RWPE1 (cell line): ENCODE results near the gene MAP3K20.
"Not testable (repeated sequence)": the region's sequence is repeated elsewhere in the genome, so short reads cannot be mapped to it uniquely, and the experiment has no call there.

Source experiments
- CTCF ChIA-PET: fragments of 350-600 bp; sonication (Branson Sonifier 250); formaldehyde crosslinking; extraction: SDS; loops from one replicate; lab custom pipeline; 2021; lab: Yijun Ruan, JAX
- POLR2A ChIA-PET: fragments of 400-600 bp; formaldehyde crosslinking; extraction: SDS; loops from one replicate; lab custom pipeline; 2020; ENCODE audit warnings: antibody characterized with exemption; ENCODE audit not compliant: low non-redundant PET; lab: Yijun Ruan, JAX
- DNase-seq: peaks from one replicate; pipeline ENCODE4 v3.0.0; 2012; ENCODE audit warnings: low spot score
- H3K27ac ChIP-seq: fragments of 450-650 bp; 2 replicates; pipeline ENCODE4 v1.5.1; 2017
- TF ChIP-seq, protein P1 (sequence below): fragments of 450-650 bp; conservative IDR thresholded peaks from 2 replicates; pipeline ENCODE4 v1.5.1; 2017; ENCODE audit warnings: low read depth, mild to moderate bottlenecking

MAP3K20 gene

DNA sequence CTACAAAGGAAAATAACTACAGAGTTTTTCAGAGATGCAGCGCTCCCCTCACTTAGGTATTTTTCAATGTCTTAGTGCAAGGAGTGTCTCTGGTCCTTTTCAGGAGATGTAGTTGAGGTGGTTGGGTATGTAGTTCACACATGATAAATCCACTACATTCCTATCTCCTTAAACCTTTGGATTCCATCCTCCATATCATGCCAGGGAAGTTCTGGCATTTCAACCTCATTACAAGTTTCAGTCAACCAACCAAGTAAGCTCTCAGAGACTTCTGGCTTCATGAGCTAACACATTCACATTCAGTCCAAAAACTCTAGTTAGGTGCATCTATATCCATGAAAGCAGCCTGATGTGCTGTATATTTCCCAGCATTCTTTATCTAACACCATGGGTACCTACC, 47.3 kb downstream of the MAP3K20 start:
- ChIA-PET POLR2A (no interaction called here), CTCF (no interaction called here)
- no peak overlapping the region for H3K27ac ChIP-seq
- DNase-seq: no peak
- TF ChIP-seq, protein P1, sequence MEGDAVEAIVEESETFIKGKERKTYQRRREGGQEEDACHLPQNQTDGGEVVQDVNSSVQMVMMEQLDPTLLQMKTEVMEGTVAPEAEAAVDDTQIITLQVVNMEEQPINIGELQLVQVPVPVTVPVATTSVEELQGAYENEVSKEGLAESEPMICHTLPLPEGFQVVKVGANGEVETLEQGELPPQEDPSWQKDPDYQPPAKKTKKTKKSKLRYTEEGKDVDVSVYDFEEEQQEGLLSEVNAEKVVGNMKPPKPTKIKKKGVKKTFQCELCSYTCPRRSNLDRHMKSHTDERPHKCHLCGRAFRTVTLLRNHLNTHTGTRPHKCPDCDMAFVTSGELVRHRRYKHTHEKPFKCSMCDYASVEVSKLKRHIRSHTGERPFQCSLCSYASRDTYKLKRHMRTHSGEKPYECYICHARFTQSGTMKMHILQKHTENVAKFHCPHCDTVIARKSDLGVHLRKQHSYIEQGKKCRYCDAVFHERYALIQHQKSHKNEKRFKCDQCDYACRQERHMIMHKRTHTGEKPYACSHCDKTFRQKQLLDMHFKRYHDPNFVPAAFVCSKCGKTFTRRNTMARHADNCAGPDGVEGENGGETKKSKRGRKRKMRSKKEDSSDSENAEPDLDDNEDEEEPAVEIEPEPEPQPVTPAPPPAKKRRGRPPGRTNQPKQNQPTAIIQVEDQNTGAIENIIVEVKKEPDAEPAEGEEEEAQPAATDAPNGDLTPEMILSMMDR: no peak

- TF ChIP-seq, protein P1: no peak
- POLR2A ChIA-PET: no interaction called here
- CTCF ChIA-PET: interaction anchor here (0.9 kb wide), 1 partner anchor 10 kb away, joined by 8 read pairs; no protein-coding TSS in a partner anchor
- H3K27ac ChIP-seq: peak overlapping the region; percentile 83
- peak; percentile 77 for DNase-seq
These were observed 48.8 kb downstream of the MAP3K20 start for GRCh38 chr2:173124441-173124840.

GRCh38 chr2:173126819-173127218, 51.2 kb downstream of the MAP3K20 start:
- CTCF ChIA-PET: no interaction called here

DNA sequence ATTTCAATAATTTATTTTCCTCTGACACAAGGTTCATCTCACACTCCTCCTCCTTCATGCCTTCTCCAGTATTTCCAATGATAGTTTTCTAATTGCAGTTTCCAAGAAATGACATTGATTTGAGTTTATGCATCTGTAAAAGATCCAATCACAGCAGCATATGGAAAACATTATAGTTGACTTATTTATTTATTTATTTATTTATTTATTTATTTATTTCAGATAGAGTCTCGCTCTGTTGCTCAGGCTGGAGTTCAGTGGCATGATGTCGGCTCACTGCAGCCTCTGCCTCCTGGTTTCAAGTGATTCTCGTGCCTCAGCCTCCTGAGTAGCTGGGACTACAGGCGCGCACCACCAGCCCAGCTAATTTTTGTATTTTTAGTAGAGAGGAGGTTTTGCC, 52.5 kb downstream of the MAP3K20 start:
- POLR2A ChIA-PET, DNase-seq, CTCF ChIA-PET, H3K27ac ChIP-seq: not testable (repeated sequence)

More at GRCh38 chr2:173126819-173127218, 51.2 kb downstream of the MAP3K20 start:
- no peak overlapping the region for H3K27ac ChIP-seq
- POLR2A ChIA-PET: no interaction called here
- TF ChIP-seq, protein P1: no peak
- DNase-seq: no peak

- DNase-seq: no peak
- TF ChIP-seq, protein P1: no peak
- no peak overlapping the region for H3K27ac ChIP-seq
- ChIA-PET POLR2A (no interaction called here), CTCF (interaction anchor here (0.6 to 1.1 kb wide), 2 partner anchors 79 to 330 kb away, joined by 3 to 4 read pairs; no protein-coding TSS in a partner anchor)
These were observed 55.1 kb downstream of the MAP3K20 start for GRCh38 chr2:173130496-173131465.

GRCh38 chr2:173132531-173132930, 56.9 kb downstream of the MAP3K20 start:
- TF ChIP-seq, protein P1: no peak
- ChIA-PET POLR2A (interaction anchor here (0.6 kb wide), 1 partner anchor 25 kb away, joined by 4 read pairs; no protein-coding TSS in a partner anchor), CTCF (interaction anchor here (0.6 to 1.3 kb wide), 3 partner anchors 63 to 884 kb away, joined by 3 read pairs; no protein-coding TSS in a partner anchor)
- no peak for DNase-seq
- H3K27ac ChIP-seq: no peak overlapping the region
